ENCODE measurements around the gene HRG.

HRG gene

DNA sequence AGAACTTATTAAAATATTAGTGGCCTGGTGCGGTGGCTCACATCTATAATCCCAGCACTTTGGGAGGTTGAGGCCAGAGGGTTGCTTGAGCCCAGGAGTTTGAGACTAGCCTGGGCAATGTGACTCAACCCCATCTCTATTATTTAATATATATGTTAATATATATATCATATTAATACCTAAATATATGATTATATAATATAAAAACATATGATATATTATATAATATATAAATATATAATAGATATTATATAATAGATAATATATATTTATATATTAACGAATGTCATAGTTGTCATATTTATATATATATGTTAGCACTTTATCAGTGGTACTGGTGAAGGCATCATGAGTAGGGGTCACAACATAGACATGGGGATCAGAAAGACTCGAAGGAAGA, 5.2 kb downstream of the HRG start:
- Histone ChIP-seq H3K4me2 (ENCODE audit: low read length) (no peak overlapping the region), H3K27me3 (ENCODE audit: control insufficient read depth, low read length) (peaks cover 19% of the 10 kb centered on the region), H3F3A (ENCODE audit: control insufficient read depth, insufficient read depth) (no peaks in the 10 kb centered on the region), H3K36me3 (ENCODE audit: control insufficient read depth, low read length) (no peaks in the 10 kb centered on the region), H3K4me1 (ENCODE audit: control insufficient read depth, low read length) (peaks cover 4% of the 10 kb centered on the region; the same call in 1 of the 2 replicates), H3K79me2 (ENCODE audit: control insufficient read depth, low read length) (no peaks in the 10 kb centered on the region), H3K9me3 (ENCODE audit: control insufficient read depth, insufficient read depth, low read length) (no peaks in the 10 kb centered on the region), H4K20me1 (ENCODE audit: control insufficient read depth, insufficient read depth, low read depth, low read length) (no peaks in the 10 kb centered on the region), H3K27ac (ENCODE audit: low read depth, low read length) (no peak overlapping the region), H3K4me3 (ENCODE audit: low read length) (no peak overlapping the region), H3K9me2 (replicated peaks; ENCODE audit: control insufficient read depth, low read length) (no peaks in the 10 kb centered on the region)
- no peak for TF ChIP-seq EZH2phosphoT487 (IDR thresholded peaks at IDR 0.05; ENCODE audit: borderline replicate concordance, low read length)
- TF ChIP-seq, protein P1, sequence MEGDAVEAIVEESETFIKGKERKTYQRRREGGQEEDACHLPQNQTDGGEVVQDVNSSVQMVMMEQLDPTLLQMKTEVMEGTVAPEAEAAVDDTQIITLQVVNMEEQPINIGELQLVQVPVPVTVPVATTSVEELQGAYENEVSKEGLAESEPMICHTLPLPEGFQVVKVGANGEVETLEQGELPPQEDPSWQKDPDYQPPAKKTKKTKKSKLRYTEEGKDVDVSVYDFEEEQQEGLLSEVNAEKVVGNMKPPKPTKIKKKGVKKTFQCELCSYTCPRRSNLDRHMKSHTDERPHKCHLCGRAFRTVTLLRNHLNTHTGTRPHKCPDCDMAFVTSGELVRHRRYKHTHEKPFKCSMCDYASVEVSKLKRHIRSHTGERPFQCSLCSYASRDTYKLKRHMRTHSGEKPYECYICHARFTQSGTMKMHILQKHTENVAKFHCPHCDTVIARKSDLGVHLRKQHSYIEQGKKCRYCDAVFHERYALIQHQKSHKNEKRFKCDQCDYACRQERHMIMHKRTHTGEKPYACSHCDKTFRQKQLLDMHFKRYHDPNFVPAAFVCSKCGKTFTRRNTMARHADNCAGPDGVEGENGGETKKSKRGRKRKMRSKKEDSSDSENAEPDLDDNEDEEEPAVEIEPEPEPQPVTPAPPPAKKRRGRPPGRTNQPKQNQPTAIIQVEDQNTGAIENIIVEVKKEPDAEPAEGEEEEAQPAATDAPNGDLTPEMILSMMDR (IDR thresholded peaks at IDR 0.05; ENCODE audit: low read depth, low read length, poor library complexity, severe bottlenecking): no peak

GRCh38 chr3:186678604-186679003, 12.8 kb downstream of the HRG start:
- peaks cover 29% of the 10 kb centered on the region for H3K27me3 ChIP-seq (ENCODE audit: control insufficient read depth, low read length)
- TF ChIP-seq EZH2phosphoT487 (IDR thresholded peaks at IDR 0.05; ENCODE audit: borderline replicate concordance, low read length): no peak
- TF ChIP-seq, protein P1 (IDR thresholded peaks at IDR 0.05; ENCODE audit: low read depth, low read length, poor library complexity, severe bottlenecking): no peak
- H3K9me3 ChIP-seq (ENCODE audit: control insufficient read depth, insufficient read depth, low read length): no peaks in the 10 kb centered on the region
- H3K36me3 ChIP-seq (ENCODE audit: control insufficient read depth, low read length): no peaks in the 10 kb centered on the region
- H3F3A ChIP-seq (ENCODE audit: control insufficient read depth, insufficient read depth): no peaks in the 10 kb centered on the region
- no peak overlapping the region for H3K27ac ChIP-seq (ENCODE audit: low read depth, low read length)
- H3K4me3 ChIP-seq (ENCODE audit: low read length): no peak overlapping the region
- H3K4me2 ChIP-seq (ENCODE audit: low read length): no peak overlapping the region
- no peaks in the 10 kb centered on the region for H3K79me2 ChIP-seq (ENCODE audit: control insufficient read depth, low read length)
- H4K20me1 ChIP-seq (ENCODE audit: control insufficient read depth, insufficient read depth, low read depth, low read length): no peaks in the 10 kb centered on the region
- no peaks in the 10 kb centered on the region for H3K4me1 ChIP-seq (ENCODE audit: control insufficient read depth, low read length)
- H3K9me2 ChIP-seq (replicated peaks; ENCODE audit: control insufficient read depth, low read length): no peaks in the 10 kb centered on the region

- no peaks in the 10 kb centered on the region for H4K20me1 ChIP-seq (ENCODE audit: control insufficient read depth, insufficient read depth, low read depth, low read length)
- H3K9me2 ChIP-seq (replicated peaks; ENCODE audit: control insufficient read depth, low read length): no peaks in the 10 kb centered on the region
- TF ChIP-seq, protein P1 (IDR thresholded peaks at IDR 0.05; ENCODE audit: low read depth, low read length, poor library complexity, severe bottlenecking): no peak
- no peak for TF ChIP-seq EZH2phosphoT487 (IDR thresholded peaks at IDR 0.05; ENCODE audit: borderline replicate concordance, low read length)
- H3K4me1 ChIP-seq (ENCODE audit: control insufficient read depth, low read length): no peaks in the 10 kb centered on the region
- H3K36me3 ChIP-seq (ENCODE audit: control insufficient read depth, low read length): no peaks in the 10 kb centered on the region
- H3F3A ChIP-seq (ENCODE audit: control insufficient read depth, insufficient read depth): no peaks in the 10 kb centered on the region
- H3K9me3 ChIP-seq (ENCODE audit: control insufficient read depth, insufficient read depth, low read length): no peaks in the 10 kb centered on the region
- no peak overlapping the region for H3K27ac ChIP-seq (ENCODE audit: low read depth, low read length)
- no peaks in the 10 kb centered on the region for H3K79me2 ChIP-seq (ENCODE audit: control insufficient read depth, low read length)
- no peak overlapping the region for H3K4me3 ChIP-seq (ENCODE audit: low read length)
- H3K4me2 ChIP-seq (ENCODE audit: low read length): no peak overlapping the region
- peaks cover 24% of the 10 kb centered on the region for H3K27me3 ChIP-seq (ENCODE audit: control insufficient read depth, low read length)
Observed at GRCh38 chr3:186679151-186679550, 13.3 kb downstream of the HRG start.

All from DOHH2 (cell line).